NB4 (cell line): Measurements from ENCODE around the gene IQSEC3.

Experiments
- DNase-seq: peaks from one replicate; pipeline ENCODE4 v3.0.0; 2010; ENCODE audit warnings: low read depth
- H3K4me3 ChIP-seq: one replicate; pipeline ENCODE4 v1.5.1; 2011; ENCODE audit warnings: mild to moderate bottlenecking, low read depth, low read length, moderate library complexity
- MAX ChIP-seq: IDR thresholded peaks from 2 replicates; pipeline ENCODE4 v1.6.1; 2011; ENCODE audit warnings: low read depth, low read length
- MYC ChIP-seq: IDR thresholded peaks from 2 replicates; pipeline ENCODE4 v1.6.1; 2011; ENCODE audit warnings: low read depth, low read length
- POLR2A ChIP-seq: IDR thresholded peaks from 2 replicates; pipeline ENCODE4 v1.6.1; 2011; ENCODE audit warnings: mild to moderate bottlenecking; ENCODE audit not compliant: insufficient read length; ENCODE audit errors: extremely low read depth
- TF ChIP-seq, protein P1 (sequence below): IDR thresholded peaks from one replicate; pipeline ENCODE4 v1.5.1; 2012; ENCODE audit warnings: low read depth, low read length

IQSEC3 gene

GRCh38 chr12:103169-103981, 36.8 kb downstream of the IQSEC3 start:
- DNase-seq, result no peak
- TF ChIP-seq POLR2A (no peak), MYC (no peak), MAX (no peak)
- TF ChIP-seq, protein P1, sequence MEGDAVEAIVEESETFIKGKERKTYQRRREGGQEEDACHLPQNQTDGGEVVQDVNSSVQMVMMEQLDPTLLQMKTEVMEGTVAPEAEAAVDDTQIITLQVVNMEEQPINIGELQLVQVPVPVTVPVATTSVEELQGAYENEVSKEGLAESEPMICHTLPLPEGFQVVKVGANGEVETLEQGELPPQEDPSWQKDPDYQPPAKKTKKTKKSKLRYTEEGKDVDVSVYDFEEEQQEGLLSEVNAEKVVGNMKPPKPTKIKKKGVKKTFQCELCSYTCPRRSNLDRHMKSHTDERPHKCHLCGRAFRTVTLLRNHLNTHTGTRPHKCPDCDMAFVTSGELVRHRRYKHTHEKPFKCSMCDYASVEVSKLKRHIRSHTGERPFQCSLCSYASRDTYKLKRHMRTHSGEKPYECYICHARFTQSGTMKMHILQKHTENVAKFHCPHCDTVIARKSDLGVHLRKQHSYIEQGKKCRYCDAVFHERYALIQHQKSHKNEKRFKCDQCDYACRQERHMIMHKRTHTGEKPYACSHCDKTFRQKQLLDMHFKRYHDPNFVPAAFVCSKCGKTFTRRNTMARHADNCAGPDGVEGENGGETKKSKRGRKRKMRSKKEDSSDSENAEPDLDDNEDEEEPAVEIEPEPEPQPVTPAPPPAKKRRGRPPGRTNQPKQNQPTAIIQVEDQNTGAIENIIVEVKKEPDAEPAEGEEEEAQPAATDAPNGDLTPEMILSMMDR, result no peak
- no peak overlapping the region for H3K4me3 ChIP-seq

- TF ChIP-seq, protein P1, result no peak
- TF ChIP-seq MYC, result no peak
- peak; percentile 18; the same call in 1 of the 2 replicates for TF ChIP-seq MAX
- TF ChIP-seq POLR2A, result no peak
- peak; percentile 39 for DNase-seq
Measured at GRCh38 chr12:104551-105081, 38.0 kb downstream of the IQSEC3 start.

DNA sequence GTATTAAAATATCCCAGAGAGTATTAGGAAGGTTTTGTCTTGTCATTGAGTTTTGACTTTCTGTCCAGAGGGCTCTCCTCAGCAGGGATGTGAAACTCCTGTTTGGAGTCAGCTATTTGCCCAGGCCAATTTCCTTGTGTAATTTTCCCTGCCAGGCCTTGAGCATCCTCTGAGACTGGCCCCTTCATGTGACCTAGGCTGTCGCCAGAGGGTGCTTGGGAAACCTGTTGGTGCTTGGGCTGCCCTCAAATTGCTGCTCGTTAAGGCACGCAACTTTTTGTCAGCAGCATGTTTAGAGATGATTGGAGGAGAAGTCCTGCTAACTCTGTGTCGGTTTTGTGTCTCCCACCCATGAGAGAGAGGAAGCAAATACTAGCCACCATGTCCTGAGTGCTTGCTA, 39.1 kb downstream of the IQSEC3 start:
- DNase-seq, result no peak
- no peak overlapping the region for H3K4me3 ChIP-seq
- TF ChIP-seq MAX (no peak), POLR2A (no peak), MYC (no peak)
- TF ChIP-seq, protein P1, result no peak

More at GRCh38 chr12:104551-105081, 38.0 kb downstream of the IQSEC3 start:
- H3K4me3 ChIP-seq, result no peak overlapping the region

- TF ChIP-seq, protein P1, result no peak
- TF ChIP-seq POLR2A (no peak), MAX (no peak), MYC (no peak)
- no peak overlapping the region for H3K4me3 ChIP-seq
- no peak for DNase-seq
Measured at GRCh38 chr12:106118-106591, 39.6 kb downstream of the IQSEC3 start.

- no peak for DNase-seq
- TF ChIP-seq, protein P1, result no peak
- TF ChIP-seq MYC (no peak), MAX (no peak), POLR2A (no peak)
- H3K4me3 ChIP-seq, result no peak overlapping the region
Measured at GRCh38 chr12:108594-108993, 42.0 kb downstream of the IQSEC3 start.
